H9 (cell line): ENCODE measurements around the gene DUSP16. TPM values are rescaled to one million over a fixed set of nuclear protein-coding genes. Genes with fewer than 3 reads are reported as not detected.

ENCODE experiments used
- DNase-seq: peaks from one replicate; pipeline ENCODE4 v3.0.0-alpha.2; 2017
- H2AFZ ChIP-seq: one replicate; pipeline ENCODE4 v1.6.1; 2013; ENCODE audit warnings: mild to moderate bottlenecking, low read length, control low read depth, moderate library complexity
- H2AK5ac ChIP-seq: 2 replicates; pipeline ENCODE4 v1.6.1; 2013; ENCODE audit warnings: low read length, control low read depth, mixed read lengths; ENCODE audit not compliant: insufficient read length
- H2BK120ac ChIP-seq: one replicate; pipeline ENCODE4 v1.6.1; 2013; ENCODE audit warnings: low read depth, mild to moderate bottlenecking, low read length, control low read depth, inconsistent platforms; ENCODE audit not compliant: poor library complexity, severe bottlenecking
- H2BK12ac ChIP-seq: 2 replicates; pipeline ENCODE4 v1.6.1; 2013; ENCODE audit warnings: low read length, control low read depth, mixed read lengths, low read depth; ENCODE audit not compliant: insufficient read length
- H2BK15ac ChIP-seq: 2 replicates; pipeline ENCODE4 v1.6.1; 2013; ENCODE audit warnings: low read depth, low read length, control low read depth
- H2BK20ac ChIP-seq: one replicate; pipeline ENCODE4 v1.6.1; 2013; ENCODE audit warnings: low read depth, mild to moderate bottlenecking, low read length, control low read depth, inconsistent platforms; ENCODE audit not compliant: poor library complexity, severe bottlenecking
- H2BK5ac ChIP-seq: 2 replicates; pipeline ENCODE4 v1.6.1; 2013; ENCODE audit warnings: low read length, control low read depth, mixed read lengths; ENCODE audit not compliant: insufficient read length
- H3K14ac ChIP-seq: 2 replicates; pipeline ENCODE4 v1.6.1; 2013; ENCODE audit warnings: low read length, control low read depth; ENCODE audit not compliant: insufficient read depth
- H3K18ac ChIP-seq: 2 replicates; pipeline ENCODE4 v1.6.1; 2013; ENCODE audit warnings: low read depth, mild to moderate bottlenecking, mixed read lengths, low read length, control low read depth; ENCODE audit not compliant: insufficient read length
- H3K23ac ChIP-seq: 2 replicates; pipeline ENCODE4 v1.6.1; 2013; ENCODE audit warnings: low read length, control low read depth, mixed read lengths, low read depth; ENCODE audit not compliant: insufficient read length
- H3K23me2 ChIP-seq: 2 replicates; pipeline ENCODE4 v1.6.1; 2013; ENCODE audit warnings: low read depth, mild to moderate bottlenecking, mixed read lengths, low read length, control low read depth; ENCODE audit not compliant: insufficient read length, poor library complexity, severe bottlenecking
- H3K27ac ChIP-seq: 2 replicates; pipeline ENCODE4 v1.5.1; 2013; ENCODE audit warnings: low read length, control low read depth, mixed read lengths, low read depth; ENCODE audit not compliant: insufficient read length
- H3K27me3 ChIP-seq: 2 replicates; pipeline ENCODE4 v1.6.1; 2013; ENCODE audit warnings: low read length, control low read depth, inconsistent platforms; ENCODE audit not compliant: insufficient read depth
- H3K4ac ChIP-seq: 2 replicates; pipeline ENCODE4 v1.6.1; 2013; ENCODE audit warnings: low read depth, mild to moderate bottlenecking, control low read depth, inconsistent platforms, low read length, moderate library complexity
- H3K4me1 ChIP-seq: 2 replicates; pipeline ENCODE4 v1.6.1; 2013; ENCODE audit warnings: low read length, control low read depth, inconsistent platforms; ENCODE audit not compliant: insufficient read depth
- H3K4me2 ChIP-seq: 2 replicates; pipeline ENCODE4 v1.6.1; 2013; ENCODE audit warnings: low read length, control low read depth, mixed read lengths; ENCODE audit not compliant: insufficient read length, insufficient read depth
- H3K56ac ChIP-seq: 2 replicates; pipeline ENCODE4 v1.6.1; 2013; ENCODE audit warnings: low read depth, mild to moderate bottlenecking, mixed read lengths, low read length, control low read depth; ENCODE audit not compliant: insufficient read length
- H3K79me1 ChIP-seq: 2 replicates; pipeline ENCODE4 v1.6.1; 2013; ENCODE audit warnings: low read depth, mild to moderate bottlenecking, moderate library complexity, low read length, control low read depth, inconsistent platforms; ENCODE audit not compliant: insufficient read depth, poor library complexity, severe bottlenecking
- H3K79me2 ChIP-seq: 2 replicates; pipeline ENCODE4 v1.6.1; 2013; ENCODE audit warnings: low read length, control low read depth, inconsistent platforms; ENCODE audit not compliant: insufficient read depth
- H3K9ac ChIP-seq: 2 replicates; pipeline ENCODE4 v1.6.1; 2013; ENCODE audit warnings: low read length, control low read depth, mixed read lengths; ENCODE audit not compliant: insufficient read length; ENCODE audit errors: extremely low read depth
- H3K9me3 ChIP-seq: one replicate; pipeline ENCODE4 v1.6.1; 2013; ENCODE audit warnings: low read depth, low read length, inconsistent platforms; ENCODE audit not compliant: control insufficient read depth
- H3T11ph ChIP-seq: one replicate; pipeline ENCODE4 v1.6.1; 2013; ENCODE audit warnings: mild to moderate bottlenecking, low read length, control low read depth, inconsistent platforms
- H4K20me1 ChIP-seq: one replicate; pipeline ENCODE4 v1.6.1; 2013; ENCODE audit not compliant: control insufficient read depth, insufficient read length, insufficient read depth
- H4K5ac ChIP-seq: 2 replicates; pipeline ENCODE4 v1.6.1; 2013; ENCODE audit warnings: low read depth, mild to moderate bottlenecking, mixed read lengths, low read length, control low read depth; ENCODE audit not compliant: insufficient read length
- H4K8ac ChIP-seq: replicated peaks from 2 replicates; pipeline ENCODE4 v1.6.1; 2013; ENCODE audit warnings: low read length, control low read depth, mixed read lengths, low read depth; ENCODE audit not compliant: insufficient read length
- H4K91ac ChIP-seq: 2 replicates; pipeline ENCODE4 v1.6.1; 2013; ENCODE audit warnings: low read depth, mild to moderate bottlenecking, moderate library complexity, mixed read lengths, low read length, control low read depth; ENCODE audit not compliant: insufficient read length
- H3K27ac Mint-ChIP-seq, 3 experiments: 2 replicates in 2 of 3; 3 replicates in 1 of 3; pipeline ENCODE4 v1.8.0; 2020 to 2021; ENCODE audit warnings: mixed read lengths in 3 of 3, mild to moderate bottlenecking in 1 of 3, moderate library complexity in 1 of 3
- H3K27me3 Mint-ChIP-seq: 2 replicates; pipeline ENCODE4 v1.8.0; 2021; ENCODE audit warnings: low read depth, mild to moderate bottlenecking, moderate library complexity, mixed read lengths
- H3K36me3 Mint-ChIP-seq, 3 experiments: 2 replicates in 2 of 3; 3 replicates in 1 of 3; pipeline ENCODE4 v1.8.0; 2020 to 2021; ENCODE audit warnings: low read depth in 3 of 3, mixed read lengths in 3 of 3; ENCODE audit not compliant: insufficient read depth in 1 of 3
- H3K4me1 Mint-ChIP-seq, 2 experiments: 2 replicates each; pipeline ENCODE4 v1.8.0; 2020; ENCODE audit warnings: mixed read lengths in 2 of 2
- H3K4me3 Mint-ChIP-seq, 2 experiments: 2 replicates in 1 of 2; 3 replicates in 1 of 2; pipeline ENCODE4 v1.8.0; 2020 to 2021; ENCODE audit warnings: mild to moderate bottlenecking in 2 of 2, mixed read lengths in 2 of 2, moderate library complexity in 1 of 2
- H3K9me3 Mint-ChIP-seq, 2 experiments: 2 replicates in 1 of 2; 3 replicates in 1 of 2; pipeline ENCODE4 v1.8.0; 2020; ENCODE audit warnings: mild to moderate bottlenecking in 2 of 2, mixed read lengths in 2 of 2, moderate library complexity in 1 of 2
- CTCF ChIP-seq: fragments of 200-600 bp; sonication (generic); conservative IDR thresholded peaks from 3 replicates; pipeline ENCODE4 v1.8.0; 2021; ENCODE audit warnings: antibody characterized with exemption, mild to moderate bottlenecking
- WGBS: extraction: QIAGEN DNeasy Blood & Tissue Kit; methylation state at CpG from one replicate; pipeline ENCODE4 v1.1.7; 2013; ENCODE audit warnings: missing lambda C conversion rate, low lambda C conversion rate, mixed read lengths; ENCODE audit not compliant: insufficient read length; ENCODE audit errors: extremely low coverage; 5-methylcytosine and 5-hydroxymethylcytosine counted together
- total RNA-seq: library from RNA; stranded (reverse); gene quantifications from 2 replicates; pipeline ENCODE4 v1.2.1, GENCODE V29; 2021

DUSP16 gene
- total RNA-seq, 1 experiment from 2014 or later, result 64.0 TPM

GRCh38 chr12:12453635-12454034 lies 109.0 kb downstream of the DUSP16 start:
- no peak for DNase-seq
- Histone ChIP-seq H3K9ac (no peak overlapping the region), H3K14ac (no peak overlapping the region), H2BK5ac (no peak overlapping the region), H3K79me1 (no peaks in the 10 kb centered on the region), H4K91ac (no peak overlapping the region), H3K4me2 (no peak overlapping the region), H3T11ph (no peak overlapping the region), H2AK5ac (no peak overlapping the region), H2BK15ac (no peak overlapping the region), H2BK120ac (no peak overlapping the region), H3K18ac (no peak overlapping the region), H3K23ac (no peak overlapping the region), H4K5ac (no peak overlapping the region), H2AFZ (no peak overlapping the region), H3K27ac (no peak overlapping the region), H3K9me3 (no peaks in the 10 kb centered on the region), H3K56ac (no peak overlapping the region), H2BK20ac (no peak overlapping the region), H2BK12ac (no peak overlapping the region), H4K20me1 (no peaks in the 10 kb centered on the region), H3K4me1 (no peaks in the 10 kb centered on the region), H3K79me2 (no peaks in the 10 kb centered on the region), H4K8ac (no peak overlapping the region), H3K4ac (no peak overlapping the region), H3K27me3 (no peaks in the 10 kb centered on the region), H3K23me2 (no peaks in the 10 kb centered on the region)
- Mint-ChIP-seq H3K4me3 (no peak overlapping the region), H3K27me3 (no peaks in the 10 kb centered on the region), H3K4me1 (peaks cover 19 to 23% of the 10 kb centered on the region in 2 experiments), H3K9me3 (no peaks in the 10 kb centered on the region), H3K27ac (no peak overlapping the region), H3K36me3 (no peaks in the 10 kb centered on the region)
- no CpG with 5 or more reads among the region's 1 CpG for WGBS
- TF ChIP-seq CTCF, result no peak
